Lower leg skin (tissue), 4 donors: ENCODE data around the gene UGT1A8. TPM values are rescaled to one million over a fixed set of nuclear protein-coding genes. Genes with fewer than 3 reads are reported as not detected.

ENCODE experiments used
- DNase-seq, 2 donors: peaks; one replicate each; pipeline ENCODE4 v3.0.0-alpha.2; 2019; ENCODE audit warnings: low spot score in 2 of 2
- H3K4me3 ChIP-seq: fragments of 200-600 bp; sonication (generic); 2 replicates; pipeline ENCODE4 v1.5.1; 2017; ENCODE audit warnings: mild to moderate bottlenecking, low read depth; ENCODE audit not compliant: poor library complexity, severe bottlenecking
- CTCF ChIP-seq, 3 donors: fragments of 450-650 bp; IDR thresholded peaks; one replicate each; pipeline ENCODE4 v1.5.1; 2016; ENCODE audit warnings: antibody characterized with exemption in 3 of 3, mild to moderate bottlenecking in 3 of 3, moderate library complexity in 2 of 3
- POLR2A ChIP-seq, 2 donors: fragments of 450-650 bp; IDR thresholded peaks; one replicate each; pipeline ENCODE4 v1.6.1; 2016 to 2017; ENCODE audit warnings: antibody characterized with exemption in 2 of 2, mild to moderate bottlenecking in 1 of 2, moderate library complexity in 1 of 2
- WGBS, 2 donors: methylation state at CpG; one replicate each; pipeline ENCODE4 v1.1.5; 2018; 5-methylcytosine and 5-hydroxymethylcytosine counted together
- intact Hi-C: fragments of 100-400 bp; cut with DNase I; formaldehyde crosslinking; loops from one replicate; pipeline ENCODE4 v1.15.0; 2023; ENCODE audit warnings: low total_unique reads
- total RNA-seq, 4 donors: library from RNA; depleted of rRNA; stranded (reverse); fragments of >200 nt; gene quantifications; one replicate each; pipeline ENCODE4 v1.1.0, GENCODE V29; 2016

The UGT1A8 gene
- total RNA-seq, 4 donors from 2014 or later: not detected

GRCh38 chr2:233707940-233708644, 90.7 kb downstream of the UGT1A8 start:
- H3K4me3 ChIP-seq: no peak overlapping the region
- DNase-seq: no peak
- TF ChIP-seq CTCF (IDR thresholded peaks at IDR 0.05): no peak
- TF ChIP-seq POLR2A (IDR thresholded peaks at IDR 0.05): no peak
- intact Hi-C loops: no loop called here
- WGBS, 2 donors: 62 to 63% methylated on average over 10 of the region's 10 CpGs

- 79 to 90% methylated on average over 5 of the region's 5 CpGs for WGBS, 2 donors
- intact Hi-C loops: no loop called here
- TF ChIP-seq CTCF (IDR thresholded peaks at IDR 0.05): no peak
- no peak for TF ChIP-seq POLR2A (IDR thresholded peaks at IDR 0.05)
- DNase-seq: peak in 1 of 2 donors; percentile 34
- no peak overlapping the region for H3K4me3 ChIP-seq
Measured at GRCh38 chr2:233708942-233709341, 91.5 kb downstream of the UGT1A8 start.

GRCh38 chr2:233711312-233712008, 94.0 kb downstream of the UGT1A8 start:
- 37 to 38% methylated on average over 11 of the region's 11 CpGs for WGBS, 2 donors

GRCh38 chr2:233712611-233713261, 95.3 kb downstream of the UGT1A8 start, which contains the start of gene UGT1A5:
Gene UGT1A5 (plus strand): TSS chr2:233712907. CDS start chr2:233712992, 85 bp downstream.
- TF ChIP-seq POLR2A (IDR thresholded peaks at IDR 0.05) (no peak), CTCF (IDR thresholded peaks at IDR 0.05) (no peak)
- WGBS, 2 donors: 74 to 81% methylated on average over 14 of the region's 14 CpGs
- DNase-seq: no peak
- H3K4me3 ChIP-seq: no peak within 1 kb of the TSS
- intact Hi-C loops: loop anchor here (5.0 kb wide), 1 partner anchor 230 kb away; no protein-coding TSS in a partner anchor

More at GRCh38 chr2:233711312-233712008, 94.0 kb downstream of the UGT1A8 start:
- DNase-seq: peak; percentile 73 to 92
- H3K4me3 ChIP-seq: no peak overlapping the region
- TF ChIP-seq POLR2A (IDR thresholded peaks at IDR 0.05): no peak
- TF ChIP-seq CTCF (IDR thresholded peaks at IDR 0.05): no peak
- intact Hi-C loops: loop anchor here (5.0 kb wide), 1 partner anchor 229 kb away; no protein-coding TSS in a partner anchor

GRCh38 chr2:233713262-233713615, 95.8 kb downstream of the UGT1A8 start:
- no peak for DNase-seq
- WGBS, 2 donors: 65 to 71% methylated on average over 7 of the region's 7 CpGs
- no peak for TF ChIP-seq CTCF (IDR thresholded peaks at IDR 0.05)
- intact Hi-C loops: loop anchor here (5.0 kb wide), 1 partner anchor 231 kb away; no protein-coding TSS in a partner anchor
- no peak overlapping the region for H3K4me3 ChIP-seq
